A673 (cell line): ENCODE data around the gene ARHGAP32. TPM values are rescaled to one million over a fixed set of nuclear protein-coding genes. Genes with fewer than 3 reads are reported as not detected.

Experiments used
- BruUV-seq: library from RNA; stranded (reverse); fragments of 400-500 nt; replicated peaks from 2 replicates; lab custom pipeline; 2021; lab: Mats Ljungman, UMichigan
- CTCF ChIA-PET: fragments of 300-600 bp; sonication (Branson Sonifier 250); formaldehyde crosslinking; loops from one replicate; lab custom pipeline; 2022; ENCODE audit warnings: antibody characterized with exemption; lab: Charles Lee
- POLR2A ChIA-PET: fragments of 300-600 bp; sonication (Branson Sonifier 250); formaldehyde crosslinking; loops from one replicate; lab custom pipeline; 2022; ENCODE audit warnings: antibody characterized with exemption; ENCODE audit not compliant: low non-redundant PET; lab: Charles Lee
- DNase-seq: peaks from one replicate; pipeline ENCODE4 v3.0.0-alpha.2; 2015; ENCODE audit warnings: low spot score
- H3K27ac ChIP-seq: fragments of 200-600 bp; sonication (generic); 2 replicates; pipeline ENCODE4 v1.5.1; 2016; ENCODE audit warnings: mixed run types, low read depth, mild to moderate bottlenecking, mixed read lengths, antibody characterized with exemption, low read length; ENCODE audit not compliant: poor library complexity, severe bottlenecking
- H3K27me3 ChIP-seq: fragments of 200-600 bp; sonication (generic); replicated peaks from 2 replicates; pipeline ENCODE4 v1.6.1; 2017; ENCODE audit warnings: mixed run types, low read depth, mild to moderate bottlenecking, mixed read lengths, antibody characterized with exemption, low read length; ENCODE audit not compliant: insufficient read depth, poor library complexity
- H3K36me3 ChIP-seq: fragments of 200-600 bp; sonication (generic); 2 replicates; pipeline ENCODE4 v1.6.1; 2016; ENCODE audit warnings: mixed run types, mild to moderate bottlenecking, mixed read lengths, antibody characterized with exemption, low read length; ENCODE audit not compliant: insufficient read depth, poor library complexity, severe bottlenecking
- H3K4me1 ChIP-seq: fragments of 200-600 bp; sonication (generic); 2 replicates; pipeline ENCODE4 v1.6.1; 2017; ENCODE audit warnings: mixed run types, mild to moderate bottlenecking, mixed read lengths, antibody characterized with exemption, low read length; ENCODE audit not compliant: insufficient read depth, poor library complexity, severe bottlenecking
- H3K4me3 ChIP-seq: fragments of 200-600 bp; sonication (generic); 2 replicates; pipeline ENCODE4 v1.5.1; 2016; ENCODE audit warnings: low read depth, mixed run types, mild to moderate bottlenecking, mixed read lengths, low read length; ENCODE audit not compliant: poor library complexity, severe bottlenecking
- H3K9me3 ChIP-seq: fragments of 200-600 bp; sonication (generic); 2 replicates; pipeline ENCODE4 v1.6.1; 2016; ENCODE audit warnings: mixed run types, low read depth, mild to moderate bottlenecking, mixed read lengths, antibody characterized with exemption, low read length; ENCODE audit not compliant: poor library complexity, severe bottlenecking
- CTCF ChIP-seq: fragments of 300-800, 200-600 bp; sonication (generic); conservative IDR thresholded peaks from 2 replicates; pipeline ENCODE4 v1.5.1; 2017; ENCODE audit warnings: low read depth, mild to moderate bottlenecking, antibody characterized with exemption, low read length, moderate library complexity, mixed read lengths
- EZH2 ChIP-seq: fragments of 200-600 bp; sonication (generic); IDR thresholded peaks from 2 replicates; pipeline ENCODE4 v1.6.1; 2017; ENCODE audit warnings: borderline replicate concordance, low read depth, mild to moderate bottlenecking, mixed read lengths, antibody characterized with exemption, low read length; ENCODE audit not compliant: poor library complexity, severe bottlenecking
- intact Hi-C: fragments of 100-400 bp; cut with micrococcal nuclease; formaldehyde crosslinking; loops from one replicate; pipeline ENCODE4 v1.10.0; 2022; ENCODE audit not compliant: unreplicated experiment
- total RNA-seq: library from RNA; stranded (reverse); gene quantifications from 2 replicates; pipeline ENCODE4 v1.2.3, GENCODE V29; 2021

The ARHGAP32 gene
- total RNA-seq, 1 experiment from 2014 or later: 42.8 TPM

DNA sequence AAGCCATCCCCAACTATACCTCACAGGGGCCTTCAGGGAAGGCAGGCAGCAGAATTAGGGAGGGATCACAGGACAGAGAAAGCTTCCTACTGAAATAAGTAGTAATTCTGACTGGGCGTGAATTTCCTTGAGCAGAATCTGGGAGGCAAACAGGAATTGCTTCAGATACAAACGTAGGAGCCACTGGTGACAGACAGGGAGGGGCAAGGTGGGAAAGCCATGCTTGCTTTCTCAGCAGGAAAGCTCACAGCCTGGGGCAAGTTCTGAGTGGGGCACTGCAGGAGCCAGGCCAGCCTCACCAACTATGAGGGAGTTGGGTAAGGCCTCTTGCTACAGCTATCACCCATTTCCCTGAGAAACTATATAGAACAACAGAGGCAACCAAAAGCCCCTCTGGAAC lies 43.6 kb downstream of the ARHGAP32 start:
- TF ChIP-seq EZH2 (no peak), CTCF (no peak)
- POLR2A ChIA-PET: no interaction called here
- CTCF ChIA-PET: no interaction called here

GRCh38 chr11:129146191-129146590 lies 45.9 kb downstream of the ARHGAP32 start:
- DNase-seq: peak; percentile 22
- Histone ChIP-seq H3K4me1 (peaks cover 32% of the 10 kb centered on the region), H3K4me3 (no peak overlapping the region), H3K36me3 (no peaks in the 10 kb centered on the region), H3K9me3 (peaks cover 8% of the 10 kb centered on the region), H3K27ac (no peak overlapping the region), H3K27me3 (no peaks in the 10 kb centered on the region)
- no TSS peak for BruUV-seq
- TF ChIP-seq CTCF: no peak
- no peak for TF ChIP-seq EZH2
- intact Hi-C loops: no loop called here
- ChIA-PET CTCF (no interaction called here), POLR2A (no interaction called here)

More for the DNA sequence above, 43.6 kb downstream of the ARHGAP32 start:
- Histone ChIP-seq H3K4me1 (peaks cover 15% of the 10 kb centered on the region), H3K9me3 (peaks cover 22% of the 10 kb centered on the region), H3K27ac (no peak overlapping the region), H3K36me3 (no peaks in the 10 kb centered on the region), H3K27me3 (no peaks in the 10 kb centered on the region), H3K4me3 (no peak overlapping the region)
- intact Hi-C loops: no loop called here
- BruUV-seq: no TSS peak
- DNase-seq: no peak

- no TSS peak for BruUV-seq
- no peak for DNase-seq
- ChIA-PET CTCF (no interaction called here), POLR2A (no interaction called here)
- Histone ChIP-seq H3K9me3 (peaks cover 1% of the 10 kb centered on the region), H3K27ac (no peak overlapping the region), H3K27me3 (no peaks in the 10 kb centered on the region), H3K36me3 (no peaks in the 10 kb centered on the region), H3K4me3 (no peak overlapping the region), H3K4me1 (peaks cover 32% of the 10 kb centered on the region)
- intact Hi-C loops: no loop called here
- TF ChIP-seq EZH2: no peak
- TF ChIP-seq CTCF: no peak
These were observed 46.8 kb downstream of the ARHGAP32 start for GRCh38 chr11:129145276-129145675.
